H1 (cell line): ENCODE results near the gene FH. TPM values are rescaled to one million over a fixed set of nuclear protein-coding genes. Genes with fewer than 3 reads are reported as not detected.

ENCODE experiments used
- CBX8 ChIP-seq: fragments of 300-800, 300-1000 bp; sonication (generic); IDR thresholded peaks from 2 replicates; pipeline ENCODE4 v1.7.1; 2016; ENCODE audit warnings: low read depth, low read length, borderline replicate concordance
- EP300 ChIP-seq, 2 experiments: IDR thresholded peaks; 1 replicate in 1 of 2; 2 replicates in 1 of 2; pipeline ENCODE4 v1.6.1; 2011 to 2012; ENCODE audit warnings: low read depth in 2 of 2, low read length in 2 of 2, mild to moderate bottlenecking in 2 of 2, borderline replicate concordance in 1 of 2, inconsistent platforms in 1 of 2, moderate library complexity in 1 of 2
- SAP30 ChIP-seq: fragments of 300-600 bp; sonication (generic); IDR thresholded peaks from 2 replicates; pipeline ENCODE4 v1.7.1; 2012; ENCODE audit warnings: low read length, moderate library complexity, mild to moderate bottlenecking, inconsistent platforms; ENCODE audit not compliant: insufficient read depth, insufficient replicate concordance
- SP1 ChIP-seq: IDR thresholded peaks from 2 replicates; pipeline ENCODE4 v1.6.1; 2011; ENCODE audit warnings: low read depth, low read length
- TAF7 ChIP-seq: optimal IDR thresholded peaks from 2 replicates; pipeline ENCODE3; 2011; ENCODE audit warnings: low read depth, mild to moderate bottlenecking, inconsistent platforms, low read length, moderate library complexity, borderline replicate concordance
- TEAD4 ChIP-seq: IDR thresholded peaks from 2 replicates; pipeline ENCODE4 v1.6.1; 2012; ENCODE audit warnings: low read depth, low read length, inconsistent platforms, mixed read lengths
- polyA plus RNA-seq, 7 experiments: library from polyadenylated mRNA; depleted of rRNA in 3 of 7; stranded (reverse) in 5 of 7; unstranded in 2 of 7; fragments of >200 nt in 5 of 7; fragments of 200-250 nt in 2 of 7; gene quantifications; 1 replicate in 5 of 7; 2 replicates in 1 of 7; 4 replicates in 1 of 7; pipeline versions ENCODE4 v1.2.1 to v1.2.3, GENCODE V29; 2011 to 2013; ENCODE audit warnings: missing spikeins in 2 of 7, mixed read lengths in 2 of 7
- total RNA-seq: library from RNA; stranded (reverse); fragmentation: NEBNext Ultra II Directional; extraction: Animal tissue kit (Norgen Biotek cat#: 25700); gene quantifications from 2 replicates; pipeline ENCODE4 v1.2.1, GENCODE V29; 2021
- TF ChIP-seq, protein P1 (sequence below): fragments of 300-600 bp; sonication (generic); IDR thresholded peaks from 2 replicates; pipeline ENCODE4 v1.7.1; 2012; ENCODE audit warnings: low read length, moderate library complexity, mild to moderate bottlenecking, inconsistent platforms; ENCODE audit not compliant: insufficient replicate concordance

FH gene
- total and polyA plus RNA-seq, 2 of the 8 experiments (the other 6 are each of a cell fraction or from before 2014, with no cell fraction given): 45.0 to 81.9 TPM

- TF ChIP-seq, protein P1, sequence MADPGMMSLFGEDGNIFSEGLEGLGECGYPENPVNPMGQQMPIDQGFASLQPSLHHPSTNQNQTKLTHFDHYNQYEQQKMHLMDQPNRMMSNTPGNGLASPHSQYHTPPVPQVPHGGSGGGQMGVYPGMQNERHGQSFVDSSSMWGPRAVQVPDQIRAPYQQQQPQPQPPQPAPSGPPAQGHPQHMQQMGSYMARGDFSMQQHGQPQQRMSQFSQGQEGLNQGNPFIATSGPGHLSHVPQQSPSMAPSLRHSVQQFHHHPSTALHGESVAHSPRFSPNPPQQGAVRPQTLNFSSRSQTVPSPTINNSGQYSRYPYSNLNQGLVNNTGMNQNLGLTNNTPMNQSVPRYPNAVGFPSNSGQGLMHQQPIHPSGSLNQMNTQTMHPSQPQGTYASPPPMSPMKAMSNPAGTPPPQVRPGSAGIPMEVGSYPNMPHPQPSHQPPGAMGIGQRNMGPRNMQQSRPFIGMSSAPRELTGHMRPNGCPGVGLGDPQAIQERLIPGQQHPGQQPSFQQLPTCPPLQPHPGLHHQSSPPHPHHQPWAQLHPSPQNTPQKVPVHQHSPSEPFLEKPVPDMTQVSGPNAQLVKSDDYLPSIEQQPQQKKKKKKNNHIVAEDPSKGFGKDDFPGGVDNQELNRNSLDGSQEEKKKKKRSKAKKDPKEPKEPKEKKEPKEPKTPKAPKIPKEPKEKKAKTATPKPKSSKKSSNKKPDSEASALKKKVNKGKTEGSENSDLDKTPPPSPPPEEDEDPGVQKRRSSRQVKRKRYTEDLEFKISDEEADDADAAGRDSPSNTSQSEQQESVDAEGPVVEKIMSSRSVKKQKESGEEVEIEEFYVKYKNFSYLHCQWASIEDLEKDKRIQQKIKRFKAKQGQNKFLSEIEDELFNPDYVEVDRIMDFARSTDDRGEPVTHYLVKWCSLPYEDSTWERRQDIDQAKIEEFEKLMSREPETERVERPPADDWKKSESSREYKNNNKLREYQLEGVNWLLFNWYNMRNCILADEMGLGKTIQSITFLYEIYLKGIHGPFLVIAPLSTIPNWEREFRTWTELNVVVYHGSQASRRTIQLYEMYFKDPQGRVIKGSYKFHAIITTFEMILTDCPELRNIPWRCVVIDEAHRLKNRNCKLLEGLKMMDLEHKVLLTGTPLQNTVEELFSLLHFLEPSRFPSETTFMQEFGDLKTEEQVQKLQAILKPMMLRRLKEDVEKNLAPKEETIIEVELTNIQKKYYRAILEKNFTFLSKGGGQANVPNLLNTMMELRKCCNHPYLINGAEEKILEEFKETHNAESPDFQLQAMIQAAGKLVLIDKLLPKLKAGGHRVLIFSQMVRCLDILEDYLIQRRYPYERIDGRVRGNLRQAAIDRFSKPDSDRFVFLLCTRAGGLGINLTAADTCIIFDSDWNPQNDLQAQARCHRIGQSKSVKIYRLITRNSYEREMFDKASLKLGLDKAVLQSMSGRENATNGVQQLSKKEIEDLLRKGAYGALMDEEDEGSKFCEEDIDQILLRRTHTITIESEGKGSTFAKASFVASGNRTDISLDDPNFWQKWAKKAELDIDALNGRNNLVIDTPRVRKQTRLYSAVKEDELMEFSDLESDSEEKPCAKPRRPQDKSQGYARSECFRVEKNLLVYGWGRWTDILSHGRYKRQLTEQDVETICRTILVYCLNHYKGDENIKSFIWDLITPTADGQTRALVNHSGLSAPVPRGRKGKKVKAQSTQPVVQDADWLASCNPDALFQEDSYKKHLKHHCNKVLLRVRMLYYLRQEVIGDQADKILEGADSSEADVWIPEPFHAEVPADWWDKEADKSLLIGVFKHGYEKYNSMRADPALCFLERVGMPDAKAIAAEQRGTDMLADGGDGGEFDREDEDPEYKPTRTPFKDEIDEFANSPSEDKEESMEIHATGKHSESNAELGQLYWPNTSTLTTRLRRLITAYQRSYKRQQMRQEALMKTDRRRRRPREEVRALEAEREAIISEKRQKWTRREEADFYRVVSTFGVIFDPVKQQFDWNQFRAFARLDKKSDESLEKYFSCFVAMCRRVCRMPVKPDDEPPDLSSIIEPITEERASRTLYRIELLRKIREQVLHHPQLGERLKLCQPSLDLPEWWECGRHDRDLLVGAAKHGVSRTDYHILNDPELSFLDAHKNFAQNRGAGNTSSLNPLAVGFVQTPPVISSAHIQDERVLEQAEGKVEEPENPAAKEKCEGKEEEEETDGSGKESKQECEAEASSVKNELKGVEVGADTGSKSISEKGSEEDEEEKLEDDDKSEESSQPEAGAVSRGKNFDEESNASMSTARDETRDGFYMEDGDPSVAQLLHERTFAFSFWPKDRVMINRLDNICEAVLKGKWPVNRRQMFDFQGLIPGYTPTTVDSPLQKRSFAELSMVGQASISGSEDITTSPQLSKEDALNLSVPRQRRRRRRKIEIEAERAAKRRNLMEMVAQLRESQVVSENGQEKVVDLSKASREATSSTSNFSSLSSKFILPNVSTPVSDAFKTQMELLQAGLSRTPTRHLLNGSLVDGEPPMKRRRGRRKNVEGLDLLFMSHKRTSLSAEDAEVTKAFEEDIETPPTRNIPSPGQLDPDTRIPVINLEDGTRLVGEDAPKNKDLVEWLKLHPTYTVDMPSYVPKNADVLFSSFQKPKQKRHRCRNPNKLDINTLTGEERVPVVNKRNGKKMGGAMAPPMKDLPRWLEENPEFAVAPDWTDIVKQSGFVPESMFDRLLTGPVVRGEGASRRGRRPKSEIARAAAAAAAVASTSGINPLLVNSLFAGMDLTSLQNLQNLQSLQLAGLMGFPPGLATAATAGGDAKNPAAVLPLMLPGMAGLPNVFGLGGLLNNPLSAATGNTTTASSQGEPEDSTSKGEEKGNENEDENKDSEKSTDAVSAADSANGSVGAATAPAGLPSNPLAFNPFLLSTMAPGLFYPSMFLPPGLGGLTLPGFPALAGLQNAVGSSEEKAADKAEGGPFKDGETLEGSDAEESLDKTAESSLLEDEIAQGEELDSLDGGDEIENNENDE: no peak
- no peak for TF ChIP-seq EP300 (IDR thresholded peaks at IDR 0.05; ENCODE audit: borderline replicate concordance in 1 of 2, low read depth in 2 of 2, low read length in 2 of 2)
- TF ChIP-seq TAF7: no peak
- TF ChIP-seq SP1: no peak
- TF ChIP-seq CBX8: no peak
- no peak for TF ChIP-seq SAP30
- TF ChIP-seq TEAD4: no peak
These were observed 36.0 kb upstream of the FH start (continued) for GRCh38 chr1:241555526-241555925.
